Liver (tissue), 3 donors: ENCODE measurements around the gene TSHR.

Source experiments
- CTCF ChIP-seq: fragments of 150-350 bp; IDR thresholded peaks from 2 replicates; pipeline ENCODE4 v1.5.1; 2017; ENCODE audit warnings: improper control_type of control experiment, low read depth, low read length; ENCODE audit not compliant: missing input control
- MAX ChIP-seq: IDR thresholded peaks from 2 replicates; pipeline ENCODE4 v1.6.1; 2016; ENCODE audit warnings: antibody characterized with exemption
- TF ChIP-seq, protein P1 (sequence below): IDR thresholded peaks from 2 replicates; pipeline ENCODE4 v1.6.1; 2016; ENCODE audit warnings: antibody characterized with exemption
- donor health status: healthy.
- donor health status: healthy.

- TF ChIP-seq CTCF (no peak), MAX (peak; percentile 48)
- TF ChIP-seq, protein P1, sequence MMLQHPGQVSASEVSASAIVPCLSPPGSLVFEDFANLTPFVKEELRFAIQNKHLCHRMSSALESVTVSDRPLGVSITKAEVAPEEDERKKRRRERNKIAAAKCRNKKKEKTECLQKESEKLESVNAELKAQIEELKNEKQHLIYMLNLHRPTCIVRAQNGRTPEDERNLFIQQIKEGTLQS: no peak
Measured at GRCh38 chr14:81169711-81170103, 214.3 kb downstream of the TSHR start.
